GM21381 (cell line): ENCODE data around the gene TNS3.
"Not testable (repeated sequence)": the region's sequence is repeated elsewhere in the genome, so short reads cannot be mapped to it uniquely, and the experiment has no call there.

Experiments
- ATAC-seq: cut with Tn5 transposase; IDR thresholded peaks from one replicate; pipeline ENCODE4 v1.9.1; 2021; ENCODE audit warnings: mild to moderate bottlenecking, moderate library complexity; ENCODE audit not compliant: unreplicated experiment

Gene TNS3

GRCh38 chr7:47454974-47455871 is 126.7 kb downstream of the TNS3 start:
- no peak for ATAC-seq

- ATAC-seq: no peak
These were observed 127.6 kb downstream of the TNS3 start for GRCh38 chr7:47454069-47454973.

- no peak for ATAC-seq
These were observed 128.5 kb downstream of the TNS3 start for GRCh38 chr7:47453093-47454061.

- ATAC-seq: no peak
These were observed 129.2 kb downstream of the TNS3 start for GRCh38 chr7:47452715-47453092.

- ATAC-seq: no peak
These were observed 129.6 kb downstream of the TNS3 start for GRCh38 chr7:47452295-47452694.

GRCh38 chr7:47451851-47452205 is 130.1 kb downstream of the TNS3 start:
- no peak for ATAC-seq

GRCh38 chr7:47449810-47450590 is 131.9 kb downstream of the TNS3 start:
- ATAC-seq: no peak

GRCh38 chr7:47448971-47449370 is 132.9 kb downstream of the TNS3 start:
- no peak for ATAC-seq

GRCh38 chr7:47447621-47448349 is 134.1 kb downstream of the TNS3 start:
- ATAC-seq: no peak

- no peak for ATAC-seq
These were observed 134.9 kb downstream of the TNS3 start for GRCh38 chr7:47446871-47447466.

GRCh38 chr7:47444376-47445098 is 137.4 kb downstream of the TNS3 start:
- ATAC-seq: no peak

GRCh38 chr7:47443049-47443448 is 138.9 kb downstream of the TNS3 start:
- no peak for ATAC-seq

- ATAC-seq: no peak
These were observed 139.4 kb downstream of the TNS3 start for GRCh38 chr7:47442605-47442865.

- ATAC-seq: no peak
These were observed 139.9 kb downstream of the TNS3 start for GRCh38 chr7:47441796-47442604.

- not testable (repeated sequence) for ATAC-seq
These were observed 140.9 kb downstream of the TNS3 start for GRCh38 chr7:47441048-47441447.

- no peak for ATAC-seq
These were observed 141.6 kb downstream of the TNS3 start for GRCh38 chr7:47440320-47440719.

- no peak for ATAC-seq
These were observed 142.7 kb downstream of the TNS3 start for GRCh38 chr7:47439181-47439667.
